Osteocyte (in vitro differentiated cells): ENCODE results near the gene TMEM94. TPM values are rescaled to one million over a fixed set of nuclear protein-coding genes. Genes with fewer than 3 reads are reported as not detected.

Experiments
- DNase-seq: peaks from one replicate; pipeline ENCODE4 v3.0.0; 2021; ENCODE audit warnings: mixed read lengths; ENCODE audit not compliant: unreplicated experiment; ENCODE audit errors: extremely low spot score
- H3K27ac Mint-ChIP-seq: one replicate; pipeline ENCODE4 v1.8.0; 2021; ENCODE audit warnings: mild to moderate bottlenecking, mixed read lengths; ENCODE audit not compliant: unreplicated experiment
- H3K27me3 Mint-ChIP-seq: one replicate; pipeline ENCODE4 v1.8.0; 2021; ENCODE audit warnings: mixed read lengths; ENCODE audit not compliant: unreplicated experiment
- H3K36me3 Mint-ChIP-seq: one replicate; pipeline ENCODE4 v1.8.0; 2021; ENCODE audit warnings: mixed read lengths; ENCODE audit not compliant: unreplicated experiment
- H3K4me1 Mint-ChIP-seq: one replicate; pipeline ENCODE4 v1.8.0; 2021; ENCODE audit warnings: mixed read lengths; ENCODE audit not compliant: unreplicated experiment
- H3K4me3 Mint-ChIP-seq: one replicate; pipeline ENCODE4 v1.8.0; 2021; ENCODE audit warnings: mild to moderate bottlenecking, moderate library complexity, mixed read lengths; ENCODE audit not compliant: unreplicated experiment
- H3K9me3 Mint-ChIP-seq: one replicate; pipeline ENCODE4 v1.8.0; 2021; ENCODE audit warnings: mixed read lengths; ENCODE audit not compliant: unreplicated experiment
- total RNA-seq: library from RNA; stranded (reverse); gene quantifications from 2 replicates; pipeline ENCODE4 v1.2.1, GENCODE V29; 2021
- TF ChIP-seq, protein P1 (sequence below): fragments of 200-600 bp; sonication (generic); IDR thresholded peaks from 2 replicates; pipeline ENCODE4 v1.5.0; 2021; ENCODE audit warnings: antibody characterized with exemption, mild to moderate bottlenecking, moderate library complexity

The TMEM94 gene
- total RNA-seq, 1 donor from 2014 or later: 78.4 TPM

DNA sequence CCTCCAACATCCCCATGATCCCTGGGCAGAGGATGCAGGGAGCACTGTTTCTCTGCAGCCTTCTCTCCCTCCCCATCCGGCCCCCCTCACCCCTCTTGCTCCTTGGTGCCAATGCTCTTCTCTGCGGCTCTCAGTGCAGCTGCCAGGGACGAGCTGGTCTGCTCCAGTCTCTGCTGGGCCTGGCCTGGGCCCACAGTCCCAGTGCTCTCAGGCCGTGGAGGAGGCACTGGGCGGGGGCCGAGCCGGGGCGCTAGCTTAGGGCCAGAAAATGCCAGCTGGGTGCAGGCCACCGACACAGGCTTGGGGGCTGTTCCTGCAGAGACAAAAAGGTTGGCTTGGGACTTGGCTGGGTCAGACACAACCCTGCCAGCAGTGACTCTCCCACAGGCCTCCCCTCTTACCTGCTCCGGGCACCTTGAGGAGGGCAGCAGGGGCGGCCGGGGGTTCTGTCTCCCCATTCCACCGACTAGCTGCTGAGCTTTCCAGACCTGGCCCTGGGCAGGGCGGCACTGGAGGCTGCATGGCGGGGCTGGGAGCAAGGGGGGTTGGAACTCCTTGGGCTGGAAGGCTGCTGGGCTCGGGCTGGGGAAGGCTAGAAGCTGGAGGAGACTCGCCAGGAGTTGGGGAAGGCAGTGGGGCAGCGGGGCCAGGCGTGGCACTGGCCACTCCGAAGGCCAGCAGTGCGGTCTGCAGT lies 45.1 kb downstream of the TMEM94 start:
- Mint-ChIP-seq H3K4me3 (no peak overlapping the region), H3K27me3 (no peaks in the 10 kb centered on the region), H3K4me1 (no peaks in the 10 kb centered on the region), H3K36me3 (peaks cover 6% of the 10 kb centered on the region), H3K27ac (no peak overlapping the region), H3K9me3 (no peaks in the 10 kb centered on the region)
- no peak for DNase-seq
- TF ChIP-seq, protein P1, sequence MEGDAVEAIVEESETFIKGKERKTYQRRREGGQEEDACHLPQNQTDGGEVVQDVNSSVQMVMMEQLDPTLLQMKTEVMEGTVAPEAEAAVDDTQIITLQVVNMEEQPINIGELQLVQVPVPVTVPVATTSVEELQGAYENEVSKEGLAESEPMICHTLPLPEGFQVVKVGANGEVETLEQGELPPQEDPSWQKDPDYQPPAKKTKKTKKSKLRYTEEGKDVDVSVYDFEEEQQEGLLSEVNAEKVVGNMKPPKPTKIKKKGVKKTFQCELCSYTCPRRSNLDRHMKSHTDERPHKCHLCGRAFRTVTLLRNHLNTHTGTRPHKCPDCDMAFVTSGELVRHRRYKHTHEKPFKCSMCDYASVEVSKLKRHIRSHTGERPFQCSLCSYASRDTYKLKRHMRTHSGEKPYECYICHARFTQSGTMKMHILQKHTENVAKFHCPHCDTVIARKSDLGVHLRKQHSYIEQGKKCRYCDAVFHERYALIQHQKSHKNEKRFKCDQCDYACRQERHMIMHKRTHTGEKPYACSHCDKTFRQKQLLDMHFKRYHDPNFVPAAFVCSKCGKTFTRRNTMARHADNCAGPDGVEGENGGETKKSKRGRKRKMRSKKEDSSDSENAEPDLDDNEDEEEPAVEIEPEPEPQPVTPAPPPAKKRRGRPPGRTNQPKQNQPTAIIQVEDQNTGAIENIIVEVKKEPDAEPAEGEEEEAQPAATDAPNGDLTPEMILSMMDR: no peak

DNA sequence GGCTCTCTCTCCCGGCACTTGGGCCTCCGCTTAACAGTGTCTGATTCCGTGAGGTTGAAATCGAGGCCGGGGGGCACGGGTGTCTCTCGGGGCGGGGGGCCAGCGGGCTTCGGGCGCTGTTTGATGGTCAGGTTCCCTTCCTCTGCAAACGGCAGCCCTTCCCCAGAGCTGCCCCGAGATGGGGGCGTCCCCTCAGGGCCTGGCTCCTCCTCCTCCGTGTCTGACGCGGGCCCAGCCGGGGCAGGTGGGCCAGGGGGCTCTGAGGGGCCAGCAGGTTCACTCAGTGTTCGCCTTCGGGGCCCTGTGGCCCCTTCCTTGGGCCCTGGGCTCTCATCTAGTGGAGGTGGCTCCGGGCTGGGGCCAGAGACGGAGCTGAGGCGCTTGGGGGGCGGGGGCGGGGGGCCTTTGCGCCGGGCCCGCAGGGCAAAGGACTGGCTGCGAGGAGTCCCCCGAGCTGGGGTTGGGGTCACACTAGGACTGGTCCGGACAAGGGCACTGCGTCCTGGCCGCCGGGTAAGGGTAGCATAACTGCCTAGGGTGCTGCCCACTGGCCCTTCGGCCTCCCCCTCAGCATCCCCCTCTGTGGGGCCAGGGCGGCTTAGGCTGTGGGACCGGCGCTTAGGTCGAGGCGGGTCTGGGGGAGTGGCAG lies 45.8 kb downstream of the TMEM94 start:
- H3K27me3 Mint-ChIP-seq: no peaks in the 10 kb centered on the region
- no peak overlapping the region for H3K4me3 Mint-ChIP-seq
- H3K36me3 Mint-ChIP-seq: peaks cover 7% of the 10 kb centered on the region
- H3K27ac Mint-ChIP-seq: no peak overlapping the region
- H3K4me1 Mint-ChIP-seq: no peaks in the 10 kb centered on the region
- no peaks in the 10 kb centered on the region for H3K9me3 Mint-ChIP-seq
- TF ChIP-seq, protein P1: no peak
- DNase-seq: no peak

DNA sequence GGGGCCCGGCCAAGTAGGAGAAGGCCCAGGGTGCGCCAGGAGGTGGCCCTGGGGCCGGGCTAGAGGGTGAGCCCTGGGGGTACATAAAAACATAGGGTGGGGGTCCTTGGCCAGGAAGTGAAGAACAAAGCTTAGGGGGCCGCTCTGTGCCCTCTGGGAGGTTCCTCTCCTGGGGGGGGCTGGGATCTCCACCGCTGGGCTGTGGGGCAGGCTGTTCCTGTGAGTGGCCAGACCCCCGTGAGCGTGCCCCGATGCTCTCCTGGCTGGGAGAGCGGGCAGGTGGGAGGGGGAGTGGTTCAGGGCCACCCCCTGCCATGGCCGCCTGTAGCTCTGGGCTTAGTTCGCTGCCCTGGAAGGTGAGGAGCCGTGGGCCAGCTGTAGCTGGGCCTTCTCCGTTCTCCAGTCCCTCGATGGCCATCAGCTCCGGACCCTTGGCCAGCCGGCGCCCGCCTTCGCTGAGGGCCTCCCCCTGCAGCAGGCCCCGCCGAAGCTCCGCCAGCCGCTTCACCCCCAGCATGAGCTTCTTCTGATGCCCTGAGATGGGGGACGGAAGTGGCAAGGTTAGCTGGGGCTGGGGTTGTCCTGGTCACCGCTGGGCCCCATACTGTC lies 46.4 kb downstream of the TMEM94 start:
- H3K4me3 Mint-ChIP-seq: no peak overlapping the region
- no peak overlapping the region for H3K27ac Mint-ChIP-seq
- no peaks in the 10 kb centered on the region for H3K9me3 Mint-ChIP-seq
- DNase-seq: no peak
- H3K36me3 Mint-ChIP-seq: peaks cover 7% of the 10 kb centered on the region
- H3K4me1 Mint-ChIP-seq: no peaks in the 10 kb centered on the region
- TF ChIP-seq, protein P1: no peak
- H3K27me3 Mint-ChIP-seq: no peaks in the 10 kb centered on the region

DNA sequence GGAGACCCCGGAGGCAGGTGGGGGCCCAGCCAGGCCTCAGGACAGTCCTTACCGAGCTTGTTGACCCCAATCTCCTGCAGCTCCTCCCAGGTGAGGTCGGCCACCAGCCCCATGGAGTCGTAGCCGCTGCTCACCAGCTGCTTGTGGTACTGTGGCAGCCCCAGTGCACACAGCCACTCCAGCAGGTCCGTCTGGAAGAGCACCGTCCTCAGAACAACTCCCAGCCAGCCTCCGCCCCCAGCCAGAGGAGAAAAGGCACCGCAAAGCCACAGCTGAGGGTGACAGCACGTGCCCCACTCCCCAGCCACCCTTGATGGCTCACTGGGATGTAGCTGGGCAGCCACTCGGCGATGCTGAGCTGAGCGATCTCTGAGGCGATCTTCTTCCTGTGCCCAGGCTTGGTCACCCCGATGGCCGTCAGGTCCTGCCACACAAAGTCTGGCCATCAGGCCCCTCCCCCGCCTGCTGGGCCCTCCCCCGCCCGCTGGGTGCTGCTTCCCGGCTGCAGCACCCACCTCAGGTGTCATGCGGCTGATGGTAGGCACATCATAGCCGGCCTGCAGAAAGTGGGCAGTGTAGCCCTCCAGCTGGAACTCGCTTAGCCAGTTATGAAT lies 47.0 kb downstream of the TMEM94 start:
- Mint-ChIP-seq H3K36me3 (peaks cover 7% of the 10 kb centered on the region), H3K4me1 (peaks cover under 1% of the 10 kb centered on the region), H3K9me3 (no peaks in the 10 kb centered on the region), H3K27me3 (no peaks in the 10 kb centered on the region), H3K27ac (no peak overlapping the region), H3K4me3 (no peak overlapping the region)
- no peak for DNase-seq
- TF ChIP-seq, protein P1: no peak

DNA sequence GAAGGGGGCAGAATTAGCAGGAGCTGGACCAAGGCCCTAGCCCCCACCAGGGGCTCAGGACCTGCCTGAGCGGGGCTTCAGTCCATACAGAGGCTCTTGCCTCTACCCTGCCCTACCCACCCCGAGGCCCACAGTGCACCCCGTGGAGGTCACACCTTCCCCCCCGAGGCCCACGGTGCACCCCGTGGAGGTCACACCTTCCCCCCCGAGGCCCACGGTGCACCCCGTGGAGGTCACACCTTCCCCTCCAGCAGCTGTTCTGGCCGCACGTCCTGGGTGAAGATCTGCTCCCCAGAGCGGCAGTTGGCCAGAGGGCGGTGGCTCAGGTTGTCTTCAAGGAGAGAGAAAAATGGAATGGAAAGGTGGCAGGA lies 47.5 kb downstream of the TMEM94 start:
- no peaks in the 10 kb centered on the region for H3K27me3 Mint-ChIP-seq
- no peaks in the 10 kb centered on the region for H3K9me3 Mint-ChIP-seq
- TF ChIP-seq, protein P1: no peak
- peaks cover 7% of the 10 kb centered on the region for H3K36me3 Mint-ChIP-seq
- DNase-seq: no peak
- peaks cover 6% of the 10 kb centered on the region for H3K4me1 Mint-ChIP-seq
- no peak overlapping the region for H3K27ac Mint-ChIP-seq
- no peak overlapping the region for H3K4me3 Mint-ChIP-seq
